ENCODE measurements around the gene PPP1R16B.

PPP1R16B gene

DNA sequence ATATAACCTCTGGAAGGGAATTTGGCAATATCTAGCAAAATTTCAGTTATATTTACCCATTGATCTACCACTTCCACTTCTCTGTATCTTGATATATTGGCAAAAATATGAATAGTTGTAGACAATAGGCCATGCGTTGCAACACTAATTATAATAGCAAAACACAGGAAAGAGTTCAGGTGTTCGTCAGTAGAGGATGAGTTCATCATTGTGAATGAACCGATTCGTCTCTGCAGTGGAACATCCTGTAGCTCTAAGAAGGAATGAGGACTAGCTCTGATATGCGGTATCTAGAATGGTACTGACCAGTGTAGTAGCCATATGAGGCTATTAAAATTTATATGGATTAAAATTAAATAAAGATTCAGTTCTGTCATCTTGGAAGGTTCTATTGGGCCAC, 129.0 kb downstream of the PPP1R16B start:
- TF ChIP-seq SIN3A (IDR thresholded peaks at IDR 0.05; ENCODE audit: borderline replicate concordance, insufficient read depth, low read length), result no peak
- TF ChIP-seq FOXP2 (optimal IDR thresholded peaks at IDR 0.05; ENCODE audit: borderline replicate concordance, extremely low read depth, extremely low read length, insufficient read depth), result no peak
- TF ChIP-seq POLR2AphosphoS5 (IDR thresholded peaks at IDR 0.05; ENCODE audit: low read depth, low read length), result no peak
- TF ChIP-seq, protein P1, sequence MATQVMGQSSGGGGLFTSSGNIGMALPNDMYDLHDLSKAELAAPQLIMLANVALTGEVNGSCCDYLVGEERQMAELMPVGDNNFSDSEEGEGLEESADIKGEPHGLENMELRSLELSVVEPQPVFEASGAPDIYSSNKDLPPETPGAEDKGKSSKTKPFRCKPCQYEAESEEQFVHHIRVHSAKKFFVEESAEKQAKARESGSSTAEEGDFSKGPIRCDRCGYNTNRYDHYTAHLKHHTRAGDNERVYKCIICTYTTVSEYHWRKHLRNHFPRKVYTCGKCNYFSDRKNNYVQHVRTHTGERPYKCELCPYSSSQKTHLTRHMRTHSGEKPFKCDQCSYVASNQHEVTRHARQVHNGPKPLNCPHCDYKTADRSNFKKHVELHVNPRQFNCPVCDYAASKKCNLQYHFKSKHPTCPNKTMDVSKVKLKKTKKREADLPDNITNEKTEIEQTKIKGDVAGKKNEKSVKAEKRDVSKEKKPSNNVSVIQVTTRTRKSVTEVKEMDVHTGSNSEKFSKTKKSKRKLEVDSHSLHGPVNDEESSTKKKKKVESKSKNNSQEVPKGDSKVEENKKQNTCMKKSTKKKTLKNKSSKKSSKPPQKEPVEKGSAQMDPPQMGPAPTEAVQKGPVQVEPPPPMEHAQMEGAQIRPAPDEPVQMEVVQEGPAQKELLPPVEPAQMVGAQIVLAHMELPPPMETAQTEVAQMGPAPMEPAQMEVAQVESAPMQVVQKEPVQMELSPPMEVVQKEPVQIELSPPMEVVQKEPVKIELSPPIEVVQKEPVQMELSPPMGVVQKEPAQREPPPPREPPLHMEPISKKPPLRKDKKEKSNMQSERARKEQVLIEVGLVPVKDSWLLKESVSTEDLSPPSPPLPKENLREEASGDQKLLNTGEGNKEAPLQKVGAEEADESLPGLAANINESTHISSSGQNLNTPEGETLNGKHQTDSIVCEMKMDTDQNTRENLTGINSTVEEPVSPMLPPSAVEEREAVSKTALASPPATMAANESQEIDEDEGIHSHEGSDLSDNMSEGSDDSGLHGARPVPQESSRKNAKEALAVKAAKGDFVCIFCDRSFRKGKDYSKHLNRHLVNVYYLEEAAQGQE (IDR thresholded peaks at IDR 0.05; ENCODE audit: insufficient read depth in 1 of 2, low read depth in 2 of 2, low read length in 2 of 2), result no peak
- TF ChIP-seq TAF1 (IDR thresholded peaks at IDR 0.05; ENCODE audit: borderline replicate concordance, insufficient read depth, low read length), result no peak

DNA sequence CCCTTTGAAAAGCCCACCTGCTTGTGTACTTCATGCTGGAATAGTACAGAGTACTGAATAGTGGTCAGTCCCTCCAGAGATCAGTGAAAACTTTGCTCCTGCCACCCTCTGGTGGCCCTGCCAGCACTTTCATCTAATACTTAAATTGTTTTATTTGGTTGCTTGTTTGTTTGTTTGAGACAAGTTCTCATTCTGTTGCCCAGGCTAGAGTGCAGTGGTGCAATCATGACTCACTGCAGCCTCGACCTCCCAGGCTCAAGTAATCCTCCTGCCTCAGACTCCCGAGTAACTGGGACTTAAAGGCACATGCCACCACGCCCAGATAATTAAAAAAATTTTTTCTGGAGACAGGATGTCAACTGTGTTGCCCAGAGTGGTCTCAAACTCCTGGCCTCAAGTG, 129.8 kb downstream of the PPP1R16B start:
- TF ChIP-seq SIN3A (IDR thresholded peaks at IDR 0.05; ENCODE audit: borderline replicate concordance, insufficient read depth, low read length) (no peak), FOXP2 (optimal IDR thresholded peaks at IDR 0.05; ENCODE audit: borderline replicate concordance, extremely low read depth, extremely low read length, insufficient read depth) (no peak), TAF1 (IDR thresholded peaks at IDR 0.05; ENCODE audit: borderline replicate concordance, insufficient read depth, low read length) (no peak), POLR2AphosphoS5 (IDR thresholded peaks at IDR 0.05; ENCODE audit: low read depth, low read length) (no peak)
- TF ChIP-seq, protein P1 (IDR thresholded peaks at IDR 0.05; ENCODE audit: insufficient read depth in 1 of 2, low read depth in 2 of 2, low read length in 2 of 2), result no peak

DNA sequence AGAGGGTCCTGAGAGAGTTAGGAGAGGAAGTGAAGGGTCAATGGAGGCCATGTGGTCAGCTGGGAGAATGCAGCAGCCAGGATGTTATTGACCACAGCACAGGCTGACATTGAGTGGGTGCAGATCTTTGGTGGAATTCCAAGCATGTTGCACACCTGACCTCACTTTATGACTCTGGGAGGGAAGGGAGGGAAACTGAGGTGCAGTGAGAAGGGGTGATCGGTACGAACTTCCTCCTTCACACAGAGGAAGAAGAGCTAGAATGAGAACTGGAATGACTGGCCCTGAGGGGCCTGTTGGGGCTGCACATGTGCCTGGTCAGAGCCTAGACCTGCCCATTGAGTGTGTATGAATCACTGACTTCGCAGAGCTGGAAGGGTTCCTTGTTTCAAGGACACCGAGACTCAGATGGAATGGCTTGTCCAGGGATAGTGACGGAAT, 130.5 kb downstream of the PPP1R16B start:
- TF ChIP-seq FOXP2 (optimal IDR thresholded peaks at IDR 0.05; ENCODE audit: borderline replicate concordance, extremely low read depth, extremely low read length, insufficient read depth) (no peak), TAF1 (IDR thresholded peaks at IDR 0.05; ENCODE audit: borderline replicate concordance, insufficient read depth, low read length) (no peak), POLR2AphosphoS5 (IDR thresholded peaks at IDR 0.05; ENCODE audit: low read depth, low read length) (no peak), SIN3A (IDR thresholded peaks at IDR 0.05; ENCODE audit: borderline replicate concordance, insufficient read depth, low read length) (no peak)
- TF ChIP-seq, protein P1 (IDR thresholded peaks at IDR 0.05; ENCODE audit: insufficient read depth in 1 of 2, low read depth in 2 of 2, low read length in 2 of 2), result no peak

DNA sequence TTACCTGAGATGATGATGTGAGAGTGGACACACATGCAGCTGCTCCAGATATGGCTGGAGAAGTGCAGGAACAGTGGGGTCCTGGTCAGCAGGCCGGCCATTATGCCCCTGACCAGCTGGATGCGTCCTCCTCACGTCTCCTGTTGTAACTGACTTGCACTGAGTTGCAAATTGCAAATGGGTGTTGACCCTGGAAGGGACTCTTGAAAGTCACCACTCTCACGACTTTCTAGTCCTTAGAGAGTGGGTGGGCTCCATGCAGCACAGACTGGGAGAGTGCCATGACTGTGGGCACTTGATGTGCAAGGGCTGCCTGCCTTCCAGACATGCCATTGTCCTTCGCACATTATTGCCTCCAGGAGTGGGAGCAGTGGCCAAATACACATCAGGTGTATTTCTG, 131.5 kb downstream of the PPP1R16B start:
- TF ChIP-seq SIN3A (IDR thresholded peaks at IDR 0.05; ENCODE audit: borderline replicate concordance, insufficient read depth, low read length), result no peak
- no peak for TF ChIP-seq TAF1 (IDR thresholded peaks at IDR 0.05; ENCODE audit: borderline replicate concordance, insufficient read depth, low read length)
- TF ChIP-seq, protein P1 (IDR thresholded peaks at IDR 0.05; ENCODE audit: insufficient read depth in 1 of 2, low read depth in 2 of 2, low read length in 2 of 2), result no peak
- no peak for TF ChIP-seq FOXP2 (optimal IDR thresholded peaks at IDR 0.05; ENCODE audit: borderline replicate concordance, extremely low read depth, extremely low read length, insufficient read depth)

DNA sequence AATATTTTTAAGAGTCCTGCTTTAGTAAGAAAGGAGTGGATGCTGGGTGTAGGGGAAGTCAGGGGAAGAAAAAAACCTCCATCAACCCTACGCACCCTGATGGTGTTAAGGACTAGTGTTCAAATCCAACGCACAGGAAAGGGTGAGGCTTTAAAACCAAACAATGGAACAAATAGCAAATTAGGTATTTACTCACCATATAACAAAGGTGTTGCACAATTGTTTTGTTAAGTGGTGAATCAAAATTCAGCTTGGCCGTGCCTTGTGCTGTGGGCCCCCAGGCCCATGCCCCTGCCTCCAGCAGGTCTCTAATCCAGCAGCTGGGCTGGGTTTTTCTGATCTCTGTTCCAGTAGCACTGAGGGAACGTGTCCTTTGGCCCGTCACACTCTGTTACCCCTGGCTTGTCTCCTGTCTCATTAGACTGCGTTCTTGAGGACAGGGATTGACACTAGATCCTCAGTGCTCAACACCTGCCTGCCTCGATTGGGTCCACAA, 132.5 kb downstream of the PPP1R16B start:
- TF ChIP-seq SIN3A (IDR thresholded peaks at IDR 0.05; ENCODE audit: borderline replicate concordance, insufficient read depth, low read length), result no peak
- TF ChIP-seq, protein P1 (IDR thresholded peaks at IDR 0.05; ENCODE audit: insufficient read depth in 1 of 2, low read depth in 2 of 2, low read length in 2 of 2), result no peak
- TF ChIP-seq TAF1 (IDR thresholded peaks at IDR 0.05; ENCODE audit: borderline replicate concordance, insufficient read depth, low read length), result no peak
- no peak for TF ChIP-seq FOXP2 (optimal IDR thresholded peaks at IDR 0.05; ENCODE audit: borderline replicate concordance, extremely low read depth, extremely low read length, insufficient read depth)
- no peak for TF ChIP-seq POLR2AphosphoS5 (IDR thresholded peaks at IDR 0.05; ENCODE audit: low read depth, low read length)
